IMR-90 (cell line): ENCODE measurements around the gene P4HA2. TPM values are rescaled to one million over a fixed set of nuclear protein-coding genes. Genes with fewer than 3 reads are reported as not detected.
A peak's percentile ranks its signal among the peaks of the same experiment; 100 is the strongest.

ENCODE experiments used
- ATAC-seq: fragments of 200-7000 bp; cut with Tn5 transposase; 2 replicates; pipeline ENCODE4 v1.9.1; 2020; ENCODE audit warnings: low read depth, mild to moderate bottlenecking, moderate library complexity
- BruUV-seq: library from RNA; stranded (reverse); fragments of 400-500 nt; replicated peaks from 2 replicates; lab custom pipeline; 2021; lab: Mats Ljungman, UMichigan
- CTCF ChIA-PET: fragments of 300-600 bp; formaldehyde crosslinking; extraction: SDS; loops from one replicate; lab custom pipeline; 2021; ENCODE audit warnings: antibody characterized with exemption; lab: Yijun Ruan, JAX
- POLR2A ChIA-PET: fragments of 300-600 bp; sonication (Branson Sonifier 250); formaldehyde crosslinking; loops from one replicate; lab custom pipeline; 2022; ENCODE audit warnings: antibody characterized with exemption; ENCODE audit not compliant: unreplicated experiment; lab: Charles Lee
- DNase-seq: peaks from one replicate; pipeline ENCODE4 v3.0.0; 2013
- H2AFZ ChIP-seq: replicated peaks from 2 replicates; pipeline ENCODE3; 2013; ENCODE audit warnings: low read length, mild to moderate bottlenecking; ENCODE audit not compliant: poor library complexity
- H2AK5ac ChIP-seq: 2 replicates; pipeline ENCODE4 v1.6.1; 2013; ENCODE audit warnings: low read depth, low read length, inconsistent platforms
- H2AK9ac ChIP-seq: replicated peaks from 2 replicates; pipeline ENCODE3; 2013; ENCODE audit warnings: mild to moderate bottlenecking, low read depth, low read length, moderate library complexity; ENCODE audit not compliant: poor library complexity
- H2BK120ac ChIP-seq: 2 replicates; pipeline ENCODE4 v1.6.1; 2013; ENCODE audit warnings: low read depth, low read length, inconsistent platforms
- H2BK15ac ChIP-seq: 3 replicates; pipeline ENCODE4 v1.6.1; 2013; ENCODE audit warnings: low read depth, low read length, inconsistent platforms
- H2BK20ac ChIP-seq: 2 replicates; pipeline ENCODE4 v1.6.1; 2013; ENCODE audit warnings: low read depth, mild to moderate bottlenecking, inconsistent platforms, low read length, moderate library complexity
- H2BK5ac ChIP-seq: 2 replicates; pipeline ENCODE4 v1.6.1; 2013; ENCODE audit warnings: mild to moderate bottlenecking, low read depth, low read length, inconsistent platforms; ENCODE audit not compliant: poor library complexity, severe bottlenecking
- H3K14ac ChIP-seq: replicated peaks from 2 replicates; pipeline ENCODE4 v1.6.1; 2013; ENCODE audit warnings: low read depth, low read length, inconsistent platforms
- H3K18ac ChIP-seq: 2 replicates; pipeline ENCODE4 v1.6.1; 2013; ENCODE audit warnings: low read depth, low read length, control low read depth
- H3K23ac ChIP-seq: 2 replicates; pipeline ENCODE4 v1.6.1; 2013; ENCODE audit warnings: low read depth, low read length, inconsistent platforms
- H3K27ac ChIP-seq: 2 replicates; pipeline ENCODE4 v1.5.1; 2013; ENCODE audit warnings: mild to moderate bottlenecking, control low read depth, low read length; ENCODE audit not compliant: insufficient read depth
- H3K27me3 ChIP-seq: 2 replicates; pipeline ENCODE4 v1.6.1; 2013; ENCODE audit warnings: low read length; ENCODE audit not compliant: control insufficient read depth, insufficient read depth
- H3K36me3 ChIP-seq: 2 replicates; pipeline ENCODE4 v1.6.1; 2013; ENCODE audit warnings: low read length, mixed read lengths; ENCODE audit not compliant: control insufficient read depth, insufficient read depth
- H3K4ac ChIP-seq: 2 replicates; pipeline ENCODE4 v1.6.1; 2013; ENCODE audit warnings: low read depth, low read length, inconsistent platforms
- H3K4me1 ChIP-seq: 2 replicates; pipeline ENCODE4 v1.6.1; 2013; ENCODE audit warnings: low read length, mixed read lengths; ENCODE audit not compliant: control insufficient read depth, insufficient read depth
- H3K4me2 ChIP-seq: 2 replicates; pipeline ENCODE4 v1.6.1; 2013; ENCODE audit warnings: low read depth, mild to moderate bottlenecking, control low read depth, low read length, moderate library complexity
- H3K4me3 ChIP-seq: 2 replicates; pipeline ENCODE4 v1.5.1; 2013; ENCODE audit warnings: low read depth, mild to moderate bottlenecking, control low read depth, low read length, moderate library complexity; ENCODE audit not compliant: insufficient read depth
- H3K56ac ChIP-seq: 2 replicates; pipeline ENCODE4 v1.6.1; 2013; ENCODE audit warnings: low read length, inconsistent platforms; ENCODE audit not compliant: insufficient read depth; ENCODE audit errors: extremely low read depth
- H3K79me1 ChIP-seq, 2 experiments: 2 replicates each; pipeline ENCODE4 v1.6.1; 2013; ENCODE audit warnings: low read length in 2 of 2, inconsistent platforms in 1 of 2, low read depth in 1 of 2
- H3K9ac ChIP-seq: 2 replicates; pipeline ENCODE4 v1.6.1; 2013; ENCODE audit warnings: low read depth, low read length, control low read depth
- H3K9me1 ChIP-seq: 2 replicates; pipeline ENCODE4 v1.6.1; 2013; ENCODE audit warnings: low read length, inconsistent platforms; ENCODE audit not compliant: insufficient read depth
- H3K9me3 ChIP-seq: 2 replicates; pipeline ENCODE4 v1.6.1; 2013; ENCODE audit warnings: low read length; ENCODE audit not compliant: control insufficient read depth, insufficient read depth
- H4K20me1 ChIP-seq: 2 replicates; pipeline ENCODE4 v1.6.1; 2013; ENCODE audit warnings: low read length, inconsistent platforms; ENCODE audit not compliant: insufficient read depth
- H4K5ac ChIP-seq: 2 replicates; pipeline ENCODE4 v1.6.1; 2013; ENCODE audit warnings: mild to moderate bottlenecking, low read depth, low read length, control low read depth
- H4K8ac ChIP-seq, 2 experiments: 2 replicates each; pipeline ENCODE4 v1.6.1; 2013; ENCODE audit warnings: low read depth in 2 of 2, low read length in 2 of 2, control low read depth in 1 of 2, inconsistent platforms in 1 of 2
- H4K91ac ChIP-seq: 2 replicates; pipeline ENCODE4 v1.6.1; 2013; ENCODE audit warnings: low read depth, low read length, inconsistent platforms; ENCODE audit not compliant: insufficient read depth
- BHLHE40 ChIP-seq: fragments of 150-350 bp; IDR thresholded peaks from 2 replicates; pipeline ENCODE4 v1.6.1; 2016; ENCODE audit warnings: mild to moderate bottlenecking, low read depth, low read length
- CEBPB ChIP-seq: IDR thresholded peaks from 2 replicates; pipeline ENCODE4 v1.6.1; 2012; ENCODE audit warnings: low read depth, low read length, improper control_type of control experiment
- CHD1 ChIP-seq: IDR thresholded peaks from 2 replicates; pipeline ENCODE4 v1.6.1; 2012; ENCODE audit warnings: low read depth, low read length, improper control_type of control experiment
- CTCF ChIP-seq: conservative IDR thresholded peaks from 2 replicates; pipeline ENCODE4 v1.5.1; 2012; ENCODE audit warnings: mild to moderate bottlenecking, low read depth, low read length, improper control_type of control experiment
- ELK1 ChIP-seq: fragments of 150-350 bp; IDR thresholded peaks from 2 replicates; pipeline ENCODE4 v1.6.1; 2016; ENCODE audit warnings: low read depth, mild to moderate bottlenecking, low read length, moderate library complexity, borderline replicate concordance
- FOS ChIP-seq: fragments of 150-350 bp; IDR thresholded peaks from 2 replicates; pipeline ENCODE4 v1.6.1; 2016; ENCODE audit warnings: low read depth, low read length
- MAFK ChIP-seq: IDR thresholded peaks from 2 replicates; pipeline ENCODE4 v1.6.1; 2012; ENCODE audit warnings: low read depth, low read length, improper control_type of control experiment
- MAZ ChIP-seq: IDR thresholded peaks from 2 replicates; pipeline ENCODE4 v1.6.1; 2012; ENCODE audit warnings: low read depth, mild to moderate bottlenecking, low read length, improper control_type of control experiment, moderate library complexity, borderline replicate concordance
- MXI1 ChIP-seq: IDR thresholded peaks from 2 replicates; pipeline ENCODE4 v1.6.1; 2012; ENCODE audit warnings: low read depth, mild to moderate bottlenecking, low read length, moderate library complexity, borderline replicate concordance
- RAD21 ChIP-seq: IDR thresholded peaks from 2 replicates; pipeline ENCODE4 v1.6.1; 2012; ENCODE audit warnings: low read length, improper control_type of control experiment
- RCOR1 ChIP-seq: IDR thresholded peaks from 2 replicates; pipeline ENCODE4 v1.6.1; 2012; ENCODE audit warnings: mild to moderate bottlenecking, low read length, improper control_type of control experiment; ENCODE audit not compliant: insufficient replicate concordance
- SMC3 ChIP-seq: fragments of 150-350 bp; IDR thresholded peaks from 2 replicates; pipeline ENCODE4 v1.6.1; 2016; ENCODE audit warnings: low read depth, mild to moderate bottlenecking, antibody characterized with exemption, low read length, moderate library complexity
- USF2 ChIP-seq: fragments of 150-350 bp; IDR thresholded peaks from 2 replicates; pipeline ENCODE4 v1.6.1; 2017; ENCODE audit warnings: mild to moderate bottlenecking, antibody characterized with exemption, low read length, low read depth
- WGBS, 2 experiments: methylation state at CpG; one replicate each; pipeline versions ENCODE4 v1.1.5 to v1.1.7; 2013; ENCODE audit warnings: missing lambda C conversion rate in 2 of 2; ENCODE audit not compliant: insufficient read length in 1 of 2; ENCODE audit errors: extremely low coverage in 2 of 2; 5-methylcytosine and 5-hydroxymethylcytosine counted together
- dilution Hi-C: fragments of 300-500 bp; cut with HindIII; formaldehyde crosslinking; loops from one replicate; pipeline ENCODE4 v1.14.3; 2018; ENCODE audit warnings: low sequenced_read_pairs; ENCODE audit not compliant: unreplicated experiment
- in situ Hi-C: fragments of 300-500 bp; cut with MboI; formaldehyde crosslinking; loops from 3 replicates; pipeline ENCODE4 v1.14.3; 2019; ENCODE audit warnings: low sequenced_read_pairs, inconsistent platforms, mixed read lengths
- intact Hi-C: fragments of 100-400 bp; cut with micrococcal nuclease; formaldehyde crosslinking; loops from 2 replicates; pipeline ENCODE4 v1.10.0; 2022
- polyA plus RNA-seq, 3 experiments: library from polyadenylated mRNA; depleted of rRNA; stranded (reverse); fragments of >200 nt; gene quantifications; 2 replicates each; pipeline ENCODE4 v1.2.3, GENCODE V29; 2012; ENCODE audit warnings: low replicate concordance in 1 of 3
- total RNA-seq: library from RNA; depleted of rRNA; stranded (reverse); fragments of >200 nt; gene quantifications from 2 replicates; pipeline ENCODE4 v1.2.3, GENCODE V29; 2012

The P4HA2 gene
- total and polyA plus RNA-seq, 2 of the 4 experiments (the other 2 are of a cell fraction) = 186 to 225 TPM

GRCh38 chr5:132259069-132259851 lies 31.6 kb upstream of the P4HA2 start:
- ATAC-seq = peak; percentile 50
- peak overlapping the region; percentile 91 for H2BK15ac ChIP-seq
- peak overlapping the region; percentile 97 for H2BK5ac ChIP-seq
- dilution Hi-C loops = no loop called here
- peak overlapping the region; percentile 85 for H3K4me2 ChIP-seq
- H2BK120ac ChIP-seq = peak overlapping the region; percentile 94
- H4K91ac ChIP-seq = peak overlapping the region; percentile 91
- peak overlapping the region; percentile 77 to 97 for H4K8ac ChIP-seq
- H3K27me3 ChIP-seq = no peaks in the 10 kb centered on the region
- peaks cover 12% of the 10 kb centered on the region for H3K36me3 ChIP-seq
- WGBS, 2 experiments = 2% methylated on average over 11 of the region's 24 CpGs; no CpG with 5 or more reads in 1 of the 2 experiments
- peaks cover 46% of the 10 kb centered on the region for H3K4me1 ChIP-seq
- H3K9me3 ChIP-seq = no peaks in the 10 kb centered on the region
- peak overlapping the region; percentile 77 for H2BK20ac ChIP-seq
- H3K4ac ChIP-seq = peak overlapping the region; percentile 99
- in situ Hi-C loops = no loop called here
- ChIA-PET CTCF (interaction anchor here (1.6 kb wide), 1 partner anchor 21 kb away, joined by 4 read pairs; no protein-coding TSS in a partner anchor), POLR2A (interaction anchor here (0.8 kb wide), 1 partner anchor 11 kb away, joined by 3 read pairs; no protein-coding TSS in a partner anchor)
- peaks cover 41% of the 10 kb centered on the region for H4K20me1 ChIP-seq
- H3K18ac ChIP-seq = peak overlapping the region; percentile 95
- intact Hi-C loops = loop anchor here (5.0 kb wide), 1 partner anchor 67 kb away; no protein-coding TSS in a partner anchor
- peak overlapping the region; percentile 97 for H3K27ac ChIP-seq
- H3K4me3 ChIP-seq = peak overlapping the region; percentile 92
- no TSS peak for BruUV-seq
- peaks cover 44% of the 10 kb centered on the region for H3K9me1 ChIP-seq
- H3K14ac ChIP-seq = peak overlapping the region; percentile 98
- H3K56ac ChIP-seq = peak overlapping the region; percentile 96
- H2AFZ ChIP-seq = peak overlapping the region; percentile 92
- H3K23ac ChIP-seq = peak overlapping the region; percentile 96
- peak overlapping the region; percentile 81 for H3K9ac ChIP-seq
- H4K5ac ChIP-seq = peak overlapping the region; percentile 91
- DNase-seq = peak; percentile 95
- H2AK9ac ChIP-seq = peak overlapping the region; percentile 99
- H3K79me1 ChIP-seq = peaks cover 16 to 70% of the 10 kb centered on the region in 2 experiments; a peak in 3 of 4 replicates
- H2AK5ac ChIP-seq = peak overlapping the region; percentile 97
- no peak for TF ChIP-seq CEBPB
- no peak for TF ChIP-seq SMC3
- peak; percentile 50; the same call in 1 of the 2 replicates for TF ChIP-seq CHD1
- TF ChIP-seq FOS = peak; percentile 54
- TF ChIP-seq BHLHE40 = peak; percentile 86
- 0 out of 2 replicates have a peak, but pooled peaks have one; percentile 2 for TF ChIP-seq RAD21
- TF ChIP-seq MAFK = no peak
- no peak for TF ChIP-seq RCOR1
- peak; percentile 94 for TF ChIP-seq MXI1
- no peak for TF ChIP-seq CTCF
- peak; percentile 44 for TF ChIP-seq USF2
- no peak for TF ChIP-seq ELK1
- TF ChIP-seq MAZ = 0 out of 2 replicates have a peak, but pooled peaks have one; percentile 15
